ENCODE results near the gene KLHDC7A. TPM values are rescaled to one million over a fixed set of nuclear protein-coding genes. Genes with fewer than 3 reads are reported as not detected.

The KLHDC7A gene
- polyA plus RNA-seq, 3 donors: not detected

DNA sequence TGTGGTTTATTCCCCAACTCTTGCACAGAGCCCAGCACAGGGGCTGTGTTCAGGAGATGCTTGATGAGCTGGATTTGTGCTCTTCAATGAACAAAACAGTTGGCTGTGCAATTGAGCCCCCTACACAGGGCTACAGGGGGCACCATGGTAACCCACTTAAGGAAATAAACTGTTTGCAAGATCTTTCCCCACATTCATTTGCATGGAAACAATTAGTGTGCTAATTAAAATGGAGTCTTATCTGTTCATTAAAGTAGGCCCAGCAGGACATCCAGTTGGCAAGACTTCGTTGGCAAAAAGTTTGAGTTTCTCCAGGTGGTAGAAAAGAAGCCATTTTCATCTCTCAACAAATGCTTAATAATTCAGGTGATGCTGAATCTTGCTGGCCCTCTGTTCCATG lies 15.3 kb downstream of the KLHDC7A start:
- Histone ChIP-seq H3K4me2 (replicated peaks; ENCODE audit: extremely low read depth, low read length, poor library complexity, severe bottlenecking) (no peak overlapping the region), H3K9ac (ENCODE audit: insufficient read depth, low read length, poor library complexity, severe bottlenecking) (no peak overlapping the region), H3K79me2 (ENCODE audit: insufficient read depth, low read length) (no peaks in the 10 kb centered on the region), H3K27ac (ENCODE audit: low read depth in 1 of 2, low read length in 2 of 2) (no peak overlapping the region), H3K4me1 (ENCODE audit: control insufficient read depth in 1 of 2, insufficient read depth in 2 of 2, low read length in 2 of 2) (no peaks in the 10 kb centered on the region), H2AFZ (ENCODE audit: insufficient read depth, low read depth, low read length, poor library complexity, severe bottlenecking) (no peak overlapping the region), H3K4me3 (replicated peaks in 1 of 3; ENCODE audit: low read depth in 2 of 3, low read length in 3 of 3) (no peak overlapping the region), H3K36me3 (replicated peaks in 1 of 2; ENCODE audit: control insufficient read depth in 1 of 2, insufficient read depth in 2 of 2, low read length in 2 of 2) (no peaks in the 10 kb centered on the region), H3K27me3 (ENCODE audit: control insufficient read depth in 2 of 2, insufficient read depth in 2 of 2, low read length in 2 of 2) (no peaks in the 10 kb centered on the region), H3K9me3 (replicated peaks in 1 of 2; ENCODE audit: control insufficient read depth in 1 of 2, insufficient read depth in 1 of 2, low read length in 2 of 2) (no peaks in the 10 kb centered on the region), H4K20me1 (ENCODE audit: insufficient read depth, low read length) (no peaks in the 10 kb centered on the region)
- no CpG with 5 or more reads among the region's 1 CpG for WGBS (ENCODE audit: insufficient coverage)
- TF ChIP-seq CTCF (IDR thresholded peaks at IDR 0.05): no peak
- Mint-ChIP-seq H3K9me3 (peaks cover 0 to 12% (median 2%) of the 10 kb centered on the region in 7 donors), H3K4me3 (no peak overlapping the region), H3K4me1 (peaks cover 3% of the 10 kb centered on the region), H3K36me3 (no peaks in the 10 kb centered on the region), H3K27ac (no peak overlapping the region), H3K27me3 (ENCODE audit: low read depth in 3 of 3) (peaks cover 0 to 6% (median 0%) of the 10 kb centered on the region in 3 donors)
- no peak for DNase-seq
- intact Hi-C loops (cut with micrococcal nuclease): no loop called here

- Histone ChIP-seq H3K4me3 (replicated peaks in 1 of 3; ENCODE audit: low read depth in 2 of 3, low read length in 3 of 3) (no peak overlapping the region), H4K20me1 (ENCODE audit: insufficient read depth, low read length) (no peaks in the 10 kb centered on the region), H3K27me3 (ENCODE audit: control insufficient read depth in 2 of 2, insufficient read depth in 2 of 2, low read length in 2 of 2) (no peaks in the 10 kb centered on the region), H3K9ac (ENCODE audit: insufficient read depth, low read length, poor library complexity, severe bottlenecking) (no peak overlapping the region), H3K9me3 (replicated peaks in 1 of 2; ENCODE audit: control insufficient read depth in 1 of 2, insufficient read depth in 1 of 2, low read length in 2 of 2) (no peaks in the 10 kb centered on the region), H3K79me2 (ENCODE audit: insufficient read depth, low read length) (no peaks in the 10 kb centered on the region), H3K36me3 (replicated peaks in 1 of 2; ENCODE audit: control insufficient read depth in 1 of 2, insufficient read depth in 2 of 2, low read length in 2 of 2) (no peaks in the 10 kb centered on the region), H2AFZ (ENCODE audit: insufficient read depth, low read depth, low read length, poor library complexity, severe bottlenecking) (no peak overlapping the region), H3K27ac (ENCODE audit: low read depth in 1 of 2, low read length in 2 of 2) (no peak overlapping the region), H3K4me2 (replicated peaks; ENCODE audit: extremely low read depth, low read length, poor library complexity, severe bottlenecking) (no peak overlapping the region), H3K4me1 (ENCODE audit: control insufficient read depth in 1 of 2, insufficient read depth in 2 of 2, low read length in 2 of 2) (no peaks in the 10 kb centered on the region)
- Mint-ChIP-seq H3K4me3 (no peak overlapping the region), H3K27me3 (ENCODE audit: low read depth in 3 of 3) (peaks cover 0 to 6% (median 0%) of the 10 kb centered on the region in 3 donors), H3K4me1 (no peaks in the 10 kb centered on the region), H3K27ac (no peak overlapping the region), H3K9me3 (peaks cover 0 to 12% (median 2%) of the 10 kb centered on the region in 7 donors), H3K36me3 (no peaks in the 10 kb centered on the region)
- WGBS (ENCODE audit: insufficient coverage): 94% methylated on average over 5 of the region's 8 CpGs
- no peak for TF ChIP-seq CTCF (IDR thresholded peaks at IDR 0.05)
- intact Hi-C loops (cut with micrococcal nuclease): no loop called here
- no peak for DNase-seq
Measured at GRCh38 chr1:18496497-18497235, 15.9 kb downstream of the KLHDC7A start.
